HG02642 (cell line): ENCODE data around the gene FAM78B.

ENCODE experiments used
- ATAC-seq: cut with Tn5 transposase; IDR thresholded peaks from one replicate; pipeline ENCODE4 v1.9.1; 2021; ENCODE audit warnings: mild to moderate bottlenecking; ENCODE audit not compliant: unreplicated experiment, poor library complexity

Gene FAM78B

GRCh38 chr1:166165661-166166328 is 1.0 kb downstream of the FAM78B start:
- peak; percentile 4 for ATAC-seq

GRCh38 chr1:166164995-166165660 is 1.7 kb downstream of the FAM78B start:
- peak; percentile 33 for ATAC-seq

- no peak for ATAC-seq
Measured at GRCh38 chr1:166164646-166164994, 2.2 kb downstream of the FAM78B start.

GRCh38 chr1:166159656-166160055 is 7.1 kb downstream of the FAM78B start:
- ATAC-seq = no peak

GRCh38 chr1:166156674-166157073 is 10.1 kb downstream of the FAM78B start:
- no peak for ATAC-seq

- no peak for ATAC-seq
Measured at GRCh38 chr1:166155108-166155507, 11.7 kb downstream of the FAM78B start.

- no peak for ATAC-seq
Measured at GRCh38 chr1:166153525-166154314, 13.1 kb downstream of the FAM78B start.

GRCh38 chr1:166152978-166153377 is 13.8 kb downstream of the FAM78B start:
- no peak for ATAC-seq

GRCh38 chr1:166151804-166152203 is 15.0 kb downstream of the FAM78B start:
- ATAC-seq = no peak

GRCh38 chr1:166145499-166145898 is 21.3 kb downstream of the FAM78B start:
- no peak for ATAC-seq

GRCh38 chr1:166141969-166142368 is 24.8 kb downstream of the FAM78B start:
- no peak for ATAC-seq

GRCh38 chr1:166140251-166140650 is 26.6 kb downstream of the FAM78B start:
- no peak for ATAC-seq

- no peak for ATAC-seq
Measured at GRCh38 chr1:166139735-166140134, 27.1 kb downstream of the FAM78B start.

- no peak for ATAC-seq
Measured at GRCh38 chr1:166136699-166137401, 30.0 kb downstream of the FAM78B start.

- ATAC-seq = no peak
Measured at GRCh38 chr1:166136222-166136621, 30.6 kb downstream of the FAM78B start.

- ATAC-seq = no peak
Measured at GRCh38 chr1:166133857-166134256, 32.9 kb downstream of the FAM78B start.

- ATAC-seq = no peak
Measured at GRCh38 chr1:166133276-166133841, 33.4 kb downstream of the FAM78B start.

- no peak for ATAC-seq
Measured at GRCh38 chr1:166132496-166132895, 34.3 kb downstream of the FAM78B start.

GRCh38 chr1:166129006-166129405 is 37.8 kb downstream of the FAM78B start:
- no peak for ATAC-seq

- no peak for ATAC-seq
Measured at GRCh38 chr1:166128195-166128594, 38.6 kb downstream of the FAM78B start.
